Testis (tissue), 3 donors: ENCODE results near the gene MRI1. TPM values are rescaled to one million over a fixed set of nuclear protein-coding genes. Genes with fewer than 3 reads are reported as not detected.

Source experiments
- DNase-seq: peaks from one replicate; pipeline ENCODE4 v3.0.0-alpha.2; 2019
- H3K27ac ChIP-seq, 2 donors: fragments of 200-600 bp; sonication (generic); one replicate each; pipeline ENCODE4 v1.5.1; 2019
- H3K27me3 ChIP-seq: fragments of 200-600 bp; sonication (generic); one replicate; pipeline ENCODE4 v1.5.1; 2019
- H3K36me3 ChIP-seq: fragments of 200-600 bp; sonication (generic); one replicate; pipeline ENCODE4 v1.5.1; 2017; ENCODE audit warnings: low read depth; ENCODE audit errors: missing control alignments
- H3K4me1 ChIP-seq: fragments of 200-600 bp; sonication (generic); one replicate; pipeline ENCODE4 v1.5.1; 2019
- H3K4me3 ChIP-seq, 2 donors: fragments of 200-600 bp; sonication (generic); one replicate each; pipeline ENCODE4 v1.5.1; 2017 to 2019
- H3K9me3 ChIP-seq: fragments of 200-600 bp; sonication (generic); one replicate; pipeline ENCODE4 v1.5.1; 2017
- CTCF ChIP-seq, 3 experiments: fragments of 450-650 bp in 2 of 3; fragments of 200-600 bp in 1 of 3; sonication (generic) in 1 of 3; IDR thresholded peaks; one replicate each; pipeline ENCODE4 v1.5.1; 2016 to 2019; ENCODE audit warnings: antibody characterized with exemption in 3 of 3, mild to moderate bottlenecking in 2 of 3, moderate library complexity in 1 of 3
- POLR2A ChIP-seq: fragments of 450-650 bp; IDR thresholded peaks from one replicate; pipeline ENCODE4 v1.6.1; 2017; ENCODE audit warnings: antibody characterized with exemption, mild to moderate bottlenecking, moderate library complexity
- WGBS, 2 donors: methylation state at CpG; one replicate each; pipeline ENCODE4 v1.1.5; 2018; 5-methylcytosine and 5-hydroxymethylcytosine counted together
- intact Hi-C: fragments of 100-400 bp; cut with DNase I; formaldehyde crosslinking; loops from one replicate; pipeline ENCODE4 v1.15.1; 2023; ENCODE audit warnings: low total_unique reads
- polyA plus RNA-seq: library from polyadenylated mRNA; stranded (reverse); fragments of 350-450 nt; fragmentation: Illumina TruSeq; extraction: RNeasy Lipid Tissue Mini Kit (QIAGEN cat#74804); gene quantifications from one replicate; pipeline ENCODE4 v1.2.3, GENCODE V29; 2014; ENCODE audit warnings: low read depth, low replicate concordance; ENCODE audit not compliant: insufficient read depth
- total RNA-seq, 2 donors: library from RNA; depleted of rRNA; stranded (reverse); fragments of >200 nt; gene quantifications; one replicate each; pipeline ENCODE4 v1.2.3, GENCODE V29; 2016

MRI1 gene
- total and polyA plus RNA-seq, 3 donors from 2014 or later: 6.7 to 33.0 (median 26.5) TPM

DNA sequence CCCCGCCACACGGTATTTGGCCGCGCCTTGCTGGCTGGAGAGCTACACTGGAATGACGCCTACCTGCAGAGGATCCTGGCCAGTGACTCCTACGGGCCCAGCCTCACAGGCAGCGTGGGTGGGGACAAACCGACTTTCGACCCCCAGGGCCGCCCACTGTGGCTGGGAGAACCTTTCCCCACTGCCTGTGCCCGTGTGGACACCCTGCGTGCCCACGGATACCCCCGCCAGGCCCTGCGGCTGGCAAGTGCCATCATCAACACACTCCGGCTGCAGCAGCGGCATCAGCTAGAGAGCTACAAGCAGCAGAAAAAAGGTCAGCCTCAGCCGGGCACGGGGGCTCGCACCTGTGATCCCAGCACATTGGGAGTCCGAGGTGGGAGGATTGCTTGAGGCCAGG lies 50.2 kb downstream of the MRI1 start:
- H3K4me1 ChIP-seq: no peaks in the 10 kb centered on the region
- H3K27me3 ChIP-seq: no peaks in the 10 kb centered on the region
- intact Hi-C loops: no loop called here
- WGBS, 2 donors: 95 to 96% methylated on average over 11 to 21 of the region's 21 CpGs
- H3K27ac ChIP-seq: no peak overlapping the region
- H3K4me3 ChIP-seq: no peak overlapping the region
- DNase-seq: no peak
- H3K9me3 ChIP-seq: no peaks in the 10 kb centered on the region
- no peaks in the 10 kb centered on the region for H3K36me3 ChIP-seq
- TF ChIP-seq CTCF (IDR thresholded peaks at IDR 0.05) (no peak), POLR2A (no peak)

DNA sequence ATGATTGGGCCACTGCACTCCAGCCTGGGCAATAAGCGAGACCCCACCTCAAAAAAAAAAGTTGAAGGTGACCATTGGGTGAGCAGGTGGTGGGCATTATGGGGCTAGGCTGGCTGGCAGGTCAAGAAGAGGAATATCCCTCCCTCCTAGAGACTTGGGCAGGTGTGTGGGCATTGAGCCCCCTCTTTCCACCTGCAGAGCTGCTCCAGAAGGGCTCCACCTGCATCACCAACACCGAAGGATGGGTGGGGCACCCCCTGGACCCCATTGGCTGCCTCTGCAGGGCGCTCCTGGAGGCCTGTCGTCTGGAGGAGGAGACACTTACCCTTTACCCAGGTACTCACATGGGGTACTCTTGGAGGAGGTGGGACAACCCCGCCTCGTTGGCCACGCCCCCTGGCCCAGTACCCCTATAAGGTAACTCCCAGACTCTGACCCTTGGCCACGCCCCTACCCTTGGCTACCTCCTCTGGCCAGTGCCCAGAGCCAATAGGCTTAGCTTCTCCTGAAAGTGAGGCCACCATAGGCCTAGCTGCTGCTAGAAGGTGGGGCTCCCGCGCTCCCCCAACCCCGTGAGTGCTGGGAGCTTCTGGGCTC lies 52.8 kb downstream of the MRI1 start:
- Histone ChIP-seq H3K36me3 (no peaks in the 10 kb centered on the region), H3K4me1 (no peaks in the 10 kb centered on the region), H3K9me3 (no peaks in the 10 kb centered on the region), H3K4me3 (peak overlapping the region in 1 of 2 donors; percentile 36), H3K27me3 (no peaks in the 10 kb centered on the region), H3K27ac (no peak overlapping the region)
- DNase-seq: peak; percentile 50
- WGBS, 2 donors: 60 to 67% methylated on average over 1 to 11 of the region's 11 CpGs
- intact Hi-C loops: no loop called here
- no peak for TF ChIP-seq POLR2A
- no peak for TF ChIP-seq CTCF (IDR thresholded peaks at IDR 0.05)

DNA sequence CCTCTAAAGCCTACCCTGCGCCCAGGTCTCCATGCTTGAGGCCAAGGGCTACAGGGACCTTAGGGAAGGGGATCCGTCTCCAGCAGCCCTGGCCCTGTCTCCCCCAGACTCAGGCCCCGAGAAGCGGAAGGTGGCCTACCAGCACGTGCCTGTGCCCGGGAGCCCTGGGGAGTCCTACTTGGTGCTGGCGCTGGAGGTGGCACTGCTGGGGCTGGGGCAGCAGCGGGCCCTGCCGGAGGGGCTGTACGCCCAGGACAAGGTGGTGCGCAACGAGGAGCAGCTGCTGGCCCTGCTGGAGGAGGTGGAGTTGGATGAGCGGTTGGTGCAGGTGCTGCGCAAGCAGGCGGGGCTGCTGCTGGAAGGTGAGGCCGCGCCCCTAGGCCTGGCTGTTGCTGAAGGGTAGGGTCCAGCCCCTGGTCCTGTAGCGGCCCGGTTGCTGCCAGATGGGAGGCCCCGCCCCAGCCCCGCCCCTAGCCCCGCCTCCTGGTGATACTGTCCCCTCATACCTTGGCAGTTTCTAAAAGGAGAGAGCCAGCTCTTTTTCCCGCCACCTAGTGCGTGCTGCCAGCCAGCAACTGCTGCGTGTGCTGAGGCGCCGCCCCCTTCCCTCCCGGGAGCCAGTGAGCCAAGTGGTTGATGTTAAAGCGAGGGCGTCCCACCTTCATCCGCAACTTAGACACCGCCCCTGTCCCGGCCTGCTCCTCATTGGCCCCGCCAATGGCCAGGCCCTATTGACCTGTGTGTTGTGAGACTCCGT lies 53.5 kb downstream of the MRI1 start:
- Histone ChIP-seq H3K27me3 (no peaks in the 10 kb centered on the region), H3K4me3 (peak overlapping the region; percentile 12 to 36), H3K4me1 (no peaks in the 10 kb centered on the region), H3K27ac (no peak overlapping the region), H3K9me3 (no peaks in the 10 kb centered on the region), H3K36me3 (no peaks in the 10 kb centered on the region)
- no peak for TF ChIP-seq POLR2A
- TF ChIP-seq CTCF (IDR thresholded peaks at IDR 0.05): no peak
- WGBS, 2 donors: 41 to 66% methylated on average over 12 to 34 of the region's 35 CpGs
- intact Hi-C loops: no loop called here
- peak; percentile 29 for DNase-seq

DNA sequence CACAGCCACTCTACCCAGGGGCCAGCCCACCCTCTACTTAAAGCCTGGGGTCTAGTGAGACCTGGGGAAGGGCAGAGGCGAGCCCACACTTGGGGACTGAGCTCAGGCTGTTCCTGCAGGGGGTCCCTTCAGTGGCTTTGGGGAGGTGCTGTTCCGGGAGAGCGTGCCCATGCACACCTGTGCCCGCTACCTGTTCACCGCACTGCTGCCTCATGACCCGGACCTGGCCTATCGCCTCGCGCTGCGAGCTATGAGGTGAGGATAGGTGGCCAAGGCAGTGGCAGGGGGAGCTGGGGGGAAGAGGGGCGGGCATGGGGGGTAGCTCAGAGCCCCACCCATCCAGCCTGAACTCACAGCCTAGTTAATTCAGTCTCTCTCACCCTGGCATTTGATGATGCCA lies 54.9 kb downstream of the MRI1 start:
- no peaks in the 10 kb centered on the region for H3K9me3 ChIP-seq
- TF ChIP-seq POLR2A (no peak), CTCF (IDR thresholded peaks at IDR 0.05) (no peak)
- DNase-seq: no peak
- H3K4me3 ChIP-seq: no peak overlapping the region
- no peaks in the 10 kb centered on the region for H3K36me3 ChIP-seq
- H3K27ac ChIP-seq: no peak overlapping the region
- WGBS, 2 donors: 92 to 96% methylated on average over 5 to 11 of the region's 11 CpGs
- intact Hi-C loops: no loop called here
- no peaks in the 10 kb centered on the region for H3K27me3 ChIP-seq
- H3K4me1 ChIP-seq: no peaks in the 10 kb centered on the region
